Cerebellar nuclear complex (tissue), 1 donor: ENCODE results near the gene ZNF521.
"Not testable (repeated sequence)": the region's sequence is repeated elsewhere in the genome, so short reads cannot be mapped to it uniquely, and the experiment has no call there.

Source experiments
- DNase-seq, 2 experiments: peaks; one replicate each; lab custom pipeline; 2025; lab: John Stamatoyannopoulos, UW

Gene ZNF521

GRCh38 chr18:25033175-25033574 lies 318.8 kb downstream of the ZNF521 start:
- DNase-seq, result not testable (repeated sequence)

GRCh38 chr18:25029802-25030201 lies 322.2 kb downstream of the ZNF521 start:
- no peak for DNase-seq

- DNase-seq, result no peak
Measured at GRCh38 chr18:25019931-25020330, 332.0 kb downstream of the ZNF521 start.

GRCh38 chr18:25019086-25019860 lies 332.7 kb downstream of the ZNF521 start:
- no peak for DNase-seq

- no peak for DNase-seq
Measured at GRCh38 chr18:25016666-25017065, 335.3 kb downstream of the ZNF521 start.

- no peak for DNase-seq
Measured at GRCh38 chr18:25016181-25016580, 335.8 kb downstream of the ZNF521 start.
